ENCODE data around the gene USP15.
A peak's percentile ranks its signal among the peaks of the same experiment; 100 is the strongest.

GRCh38 chr12:62435303-62436163, 175.3 kb downstream of the USP15 start:
- TF ChIP-seq, protein P1, sequence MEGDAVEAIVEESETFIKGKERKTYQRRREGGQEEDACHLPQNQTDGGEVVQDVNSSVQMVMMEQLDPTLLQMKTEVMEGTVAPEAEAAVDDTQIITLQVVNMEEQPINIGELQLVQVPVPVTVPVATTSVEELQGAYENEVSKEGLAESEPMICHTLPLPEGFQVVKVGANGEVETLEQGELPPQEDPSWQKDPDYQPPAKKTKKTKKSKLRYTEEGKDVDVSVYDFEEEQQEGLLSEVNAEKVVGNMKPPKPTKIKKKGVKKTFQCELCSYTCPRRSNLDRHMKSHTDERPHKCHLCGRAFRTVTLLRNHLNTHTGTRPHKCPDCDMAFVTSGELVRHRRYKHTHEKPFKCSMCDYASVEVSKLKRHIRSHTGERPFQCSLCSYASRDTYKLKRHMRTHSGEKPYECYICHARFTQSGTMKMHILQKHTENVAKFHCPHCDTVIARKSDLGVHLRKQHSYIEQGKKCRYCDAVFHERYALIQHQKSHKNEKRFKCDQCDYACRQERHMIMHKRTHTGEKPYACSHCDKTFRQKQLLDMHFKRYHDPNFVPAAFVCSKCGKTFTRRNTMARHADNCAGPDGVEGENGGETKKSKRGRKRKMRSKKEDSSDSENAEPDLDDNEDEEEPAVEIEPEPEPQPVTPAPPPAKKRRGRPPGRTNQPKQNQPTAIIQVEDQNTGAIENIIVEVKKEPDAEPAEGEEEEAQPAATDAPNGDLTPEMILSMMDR (IDR thresholded peaks at IDR 0.05) = peak; percentile 16 to 57 (median 46)
- no peak for TF ChIP-seq POLR2A (IDR thresholded peaks at IDR 0.05)
